NOMO-1 treated with dmso at 0.1 percent for 144 hours (cell line): ENCODE measurements around the gene PLPP2.
A peak's percentile ranks its signal among the peaks of the same experiment; 100 is the strongest.

Source experiments
- DNase-seq: peaks from one replicate; lab custom pipeline; 2025; ENCODE audit not compliant: unreplicated experiment; lab: John Stamatoyannopoulos, UW

The PLPP2 gene

GRCh38 chr19:291006-291521, at the start of gene PLPP2:
Gene PLPP2, minus strand, starts transcription at chr19:291403. Its CDS starts 67 bp downstream, at chr19:291336.
- DNase-seq: no peak

DNA sequence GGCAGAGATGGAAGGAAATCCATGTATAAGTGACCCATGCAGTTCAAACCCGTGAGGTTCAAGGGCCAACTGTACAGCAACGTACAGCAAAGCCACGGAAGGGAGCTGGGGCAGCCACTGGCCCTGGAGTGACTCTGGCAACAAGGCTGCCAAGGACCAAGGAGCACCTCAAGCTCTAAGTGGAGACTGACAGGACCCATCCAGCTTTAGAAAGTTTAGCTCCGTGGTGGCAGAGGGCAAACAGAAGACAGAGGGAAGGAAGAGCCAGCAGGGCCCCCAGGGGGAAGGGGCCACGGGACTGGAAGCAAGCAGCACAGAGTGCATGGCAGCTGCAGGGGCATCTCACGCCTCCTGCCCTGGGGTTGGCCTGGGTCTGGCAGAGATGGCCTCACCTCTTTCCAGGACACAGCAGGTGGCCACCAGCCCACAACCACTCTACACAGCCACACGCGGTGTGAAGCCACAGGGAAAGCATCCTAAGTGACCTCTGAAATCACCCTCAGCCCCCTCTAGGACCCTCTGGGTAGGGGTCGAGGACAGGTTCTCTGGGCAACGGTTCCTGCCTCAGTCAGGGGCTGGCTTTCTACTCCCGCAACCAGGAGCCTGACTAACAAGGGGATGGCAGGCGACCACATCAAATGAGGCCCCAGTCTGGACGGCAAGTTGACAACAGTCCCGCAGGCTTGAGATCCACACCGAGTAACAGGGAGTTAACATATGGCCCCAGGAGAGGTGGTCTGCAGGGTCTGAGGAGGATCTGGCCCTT, 49.6 kb upstream of the PLPP2 start:
- no peak for DNase-seq

- no peak for DNase-seq
These were observed 48.2 kb upstream of the PLPP2 start for GRCh38 chr19:339262-339887.

DNA sequence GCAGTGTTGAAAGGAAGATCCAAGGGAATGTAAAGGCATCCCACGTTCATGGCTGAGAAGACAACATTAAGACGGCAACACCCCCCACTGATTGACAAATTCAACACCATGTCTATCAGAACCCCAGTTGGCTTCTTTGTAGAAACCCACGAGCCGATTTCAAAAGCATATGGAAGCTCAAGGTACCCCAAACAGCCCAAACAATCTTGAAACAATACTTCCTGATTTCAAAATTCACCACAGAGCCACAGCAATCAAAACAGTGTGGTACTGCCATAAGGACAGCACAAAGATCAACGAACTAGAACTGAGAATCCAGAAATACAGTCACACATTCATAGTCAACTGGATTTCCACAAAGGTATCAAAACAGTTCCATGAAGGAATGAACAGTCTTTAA, 47.2 kb upstream of the PLPP2 start:
- DNase-seq: peak; percentile 18

- no peak for DNase-seq
These were observed 44.9 kb upstream of the PLPP2 start for GRCh38 chr19:336067-336614.

GRCh38 chr19:335486-336066, 44.4 kb upstream of the PLPP2 start:
- DNase-seq: no peak

GRCh38 chr19:335072-335471, 43.9 kb upstream of the PLPP2 start:
- DNase-seq: no peak

DNA sequence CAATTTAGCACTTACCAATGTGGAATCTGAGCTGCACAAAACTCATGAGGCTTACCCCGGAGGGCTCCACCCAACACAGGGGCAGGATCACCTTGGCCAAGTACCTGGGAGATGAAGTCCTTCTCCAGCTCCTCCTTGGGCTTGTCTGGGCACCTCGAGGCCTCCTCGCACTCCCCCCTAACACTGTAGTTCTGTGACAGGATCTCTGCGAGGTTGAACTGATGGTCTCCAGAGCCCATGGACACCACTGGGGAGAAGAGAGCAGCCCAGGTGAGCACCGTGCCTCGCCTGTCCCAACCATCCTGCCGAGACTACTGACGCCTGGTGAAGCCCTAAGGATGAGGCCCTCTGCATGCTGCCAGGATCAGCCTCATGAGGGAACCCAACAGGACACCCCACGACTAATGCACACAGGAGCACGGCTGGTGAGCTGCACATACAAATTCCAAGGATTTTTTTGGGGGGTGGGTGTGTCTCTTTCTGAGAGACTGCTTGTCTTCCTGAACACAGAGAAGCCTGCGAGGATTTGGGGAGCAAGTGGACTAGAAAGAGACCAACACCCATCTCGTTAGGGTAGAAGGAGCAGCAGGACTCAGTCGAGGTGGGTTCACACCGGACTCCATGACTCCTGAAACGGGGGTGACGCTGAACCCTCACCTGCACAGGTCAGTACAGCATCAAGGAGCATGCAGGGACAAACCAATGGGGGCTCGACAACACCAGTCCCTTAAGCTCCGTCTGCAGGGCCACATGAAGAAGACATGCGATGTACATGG, 43.3 kb upstream of the PLPP2 start:
- DNase-seq: no peak

GRCh38 chr19:330503-330902, 39.3 kb upstream of the PLPP2 start:
- DNase-seq: no peak

- DNase-seq: no peak
These were observed 38.7 kb upstream of the PLPP2 start for GRCh38 chr19:329876-330275.

GRCh38 chr19:328025-328505, 36.9 kb upstream of the PLPP2 start:
- no peak for DNase-seq

DNA sequence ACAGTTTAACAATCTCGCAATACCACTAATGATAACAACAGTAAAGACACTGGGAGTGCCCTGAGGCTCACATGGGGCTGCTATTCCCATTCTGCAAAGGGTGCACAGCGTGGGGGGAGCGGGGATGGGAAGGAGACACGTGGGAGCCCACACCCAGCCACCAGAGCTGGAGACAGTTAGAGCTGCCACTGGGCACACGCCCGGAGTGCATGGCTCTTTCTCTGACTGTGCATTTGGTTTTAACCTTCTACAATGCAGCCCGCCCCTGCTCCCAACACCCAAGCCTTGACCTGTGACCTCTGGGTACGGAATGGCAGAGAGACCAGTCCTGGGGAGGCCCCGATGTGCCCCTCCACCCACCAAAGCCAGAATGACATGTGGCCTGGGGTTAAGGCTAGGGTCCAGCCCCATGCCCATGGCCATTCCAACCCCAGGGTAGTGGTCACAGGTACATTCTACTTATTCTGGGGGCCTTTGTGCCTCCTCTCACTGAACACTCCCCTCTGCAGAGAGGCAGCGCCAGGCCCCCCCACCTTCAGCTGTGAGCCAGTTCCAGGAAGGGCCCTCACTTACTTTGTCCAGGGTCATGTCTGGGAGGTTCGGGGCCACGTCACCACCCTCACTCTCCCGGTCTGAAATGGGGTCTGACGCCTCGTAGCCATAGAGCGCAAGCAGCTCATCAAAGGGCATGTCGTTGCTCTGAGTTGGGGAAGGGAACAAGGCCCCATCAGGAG, 36.3 kb upstream of the PLPP2 start:
- DNase-seq: no peak

DNA sequence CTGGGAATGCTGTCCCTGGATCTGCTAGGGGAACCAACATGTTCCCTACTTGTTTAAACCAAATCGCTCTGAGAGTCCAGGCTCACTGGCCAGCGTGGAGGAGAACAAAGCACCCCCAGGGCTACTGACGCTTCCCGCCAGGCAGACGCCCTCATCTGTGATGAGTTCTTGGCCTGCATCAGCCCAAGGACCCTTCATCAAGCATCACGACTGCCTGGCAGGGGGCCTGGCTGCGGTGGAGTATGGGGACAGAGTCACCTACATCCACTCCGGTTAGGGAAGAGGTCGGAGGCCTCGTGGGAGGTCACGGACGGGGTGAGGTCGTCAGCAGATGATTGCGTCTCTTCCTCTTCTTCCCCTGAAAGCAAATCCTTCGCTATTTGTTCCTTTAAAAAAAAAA, 35.7 kb upstream of the PLPP2 start:
- no peak for DNase-seq

DNA sequence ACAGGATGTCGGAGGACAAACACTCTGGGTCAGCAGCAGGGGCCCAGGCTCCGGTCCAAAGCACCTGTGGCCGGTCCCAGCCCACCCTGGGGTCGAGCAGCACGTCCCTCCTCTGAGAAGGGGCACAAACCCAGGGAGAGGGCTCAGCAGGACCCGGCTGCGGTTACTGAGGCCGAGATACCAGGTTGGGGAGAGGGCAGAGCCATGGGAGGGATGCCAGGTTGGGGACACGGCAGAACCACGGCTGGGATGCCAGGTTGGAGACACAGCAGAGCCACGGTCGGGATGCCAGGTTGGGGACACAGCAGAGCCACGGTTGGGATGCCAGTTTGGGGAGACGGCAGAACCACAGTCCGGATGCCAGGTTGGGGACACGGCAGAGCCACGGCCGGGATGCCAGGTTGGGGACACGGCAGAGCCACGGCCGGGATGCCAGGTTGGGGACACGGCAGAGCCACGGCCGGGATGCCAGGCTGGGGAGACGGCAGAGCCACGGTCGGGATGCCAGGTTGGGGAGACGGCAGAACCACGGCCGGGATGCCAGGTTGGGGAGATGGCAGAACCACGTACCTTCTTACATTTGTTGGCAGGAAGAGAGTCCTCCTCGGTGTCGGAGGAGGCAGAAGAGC, 34.8 kb upstream of the PLPP2 start:
- no peak for DNase-seq

DNA sequence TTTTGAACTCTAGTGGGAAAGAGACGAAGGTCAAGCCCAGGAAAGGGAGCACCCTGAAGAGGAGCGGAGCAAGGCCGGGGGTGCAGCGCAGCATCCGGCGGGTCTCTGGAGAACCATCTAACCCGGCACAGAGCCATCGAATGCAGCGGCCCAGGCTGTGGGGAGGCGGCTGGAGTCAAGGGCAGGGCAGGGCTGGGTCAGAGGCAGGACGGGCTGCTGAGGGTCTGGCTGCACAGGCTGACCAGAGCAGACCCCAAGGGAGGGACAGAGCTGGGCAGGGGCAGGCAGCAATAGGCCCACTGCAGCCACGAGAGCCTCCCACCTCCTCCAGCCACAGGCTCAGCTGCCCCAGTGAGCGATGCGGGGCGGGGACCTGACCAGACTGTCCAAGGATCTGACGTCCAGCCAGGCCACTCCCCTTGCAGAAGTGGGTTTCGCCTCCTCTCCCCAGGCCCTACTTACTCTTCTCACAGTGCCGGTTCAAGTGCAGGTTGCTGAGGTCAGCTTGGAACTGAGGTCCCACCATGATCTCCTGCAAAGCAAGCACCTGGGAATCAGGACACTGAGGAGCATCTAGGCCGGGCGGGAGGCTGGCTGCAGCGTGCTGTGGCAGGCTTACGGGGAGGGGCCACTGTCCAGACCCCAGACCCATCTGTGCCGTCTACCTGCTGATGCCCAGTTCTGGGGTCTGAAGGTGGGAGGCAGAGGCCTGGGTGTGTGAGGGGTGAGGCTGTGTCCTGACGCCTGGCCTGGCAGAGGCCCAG, 34.2 kb upstream of the PLPP2 start:
- no peak for DNase-seq

DNA sequence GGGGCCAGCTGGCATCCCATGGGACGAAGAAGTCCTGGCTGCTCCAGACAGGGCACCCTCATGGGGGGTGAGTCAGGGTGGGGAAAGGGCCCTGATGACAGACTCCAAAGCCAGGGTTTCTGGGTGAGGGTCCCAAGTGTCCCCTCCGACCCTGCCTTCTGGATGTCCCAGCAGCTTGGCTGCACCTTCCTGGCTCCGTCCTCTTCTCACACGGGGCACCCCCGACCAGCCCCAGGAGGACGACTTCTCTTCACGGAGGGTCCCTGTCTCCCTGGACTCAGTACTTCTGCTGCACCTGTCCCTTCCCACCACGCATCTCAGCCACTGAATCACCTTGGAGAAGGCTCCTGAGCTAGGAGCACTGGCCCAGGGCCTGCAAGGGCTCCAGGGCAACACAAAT, 33.5 kb upstream of the PLPP2 start:
- no peak for DNase-seq

GRCh38 chr19:322616-323015, 31.4 kb upstream of the PLPP2 start:
- DNase-seq: no peak

DNA sequence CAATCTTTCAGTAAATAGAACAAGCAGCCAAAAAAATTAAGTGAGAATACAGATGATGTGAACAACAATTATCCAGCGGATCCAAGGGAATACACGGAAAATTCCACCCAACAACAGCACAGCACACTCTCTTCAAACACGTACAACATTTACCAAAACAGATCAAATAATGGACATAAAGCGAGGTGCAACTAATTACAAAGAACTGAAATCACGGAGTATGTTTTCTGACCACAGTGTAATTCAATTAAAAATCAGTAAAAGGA, 27.2 kb upstream of the PLPP2 start:
- no peak for DNase-seq

- DNase-seq: no peak
These were observed 26.7 kb upstream of the PLPP2 start for GRCh38 chr19:317710-318508.
